Fibroblast of the conjunctiva (primary cell): Measurements from ENCODE around the gene SPO11.
"Not testable (repeated sequence)": the region's sequence is repeated elsewhere in the genome, so short reads cannot be mapped to it uniquely, and the experiment has no call there.

ENCODE experiments used
- DNase-seq: peaks from one replicate; pipeline ENCODE4 v3.0.0-alpha.2; 2010; ENCODE audit warnings: low read depth

Gene SPO11

GRCh38 chr20:57341663-57342062, 12.1 kb downstream of the SPO11 start:
- DNase-seq: no peak

- no peak for DNase-seq
Observed at GRCh38 chr20:57342829-57343228, 13.2 kb downstream of the SPO11 start.

GRCh38 chr20:57346477-57346876, 16.9 kb downstream of the SPO11 start:
- peak; percentile 39 for DNase-seq

GRCh38 chr20:57347393-57347792, 17.8 kb downstream of the SPO11 start:
- no peak for DNase-seq

GRCh38 chr20:57348200-57348921, 18.8 kb downstream of the SPO11 start:
- not testable (repeated sequence) for DNase-seq

GRCh38 chr20:57348922-57349574, 19.4 kb downstream of the SPO11 start:
- not testable (repeated sequence) for DNase-seq

GRCh38 chr20:57350081-57350710, 20.6 kb downstream of the SPO11 start:
- no peak for DNase-seq

- not testable (repeated sequence) for DNase-seq
Observed at GRCh38 chr20:57350726-57351041, 21.1 kb downstream of the SPO11 start.

- DNase-seq: peak; percentile 84
Observed at GRCh38 chr20:57351042-57351783, 21.6 kb downstream of the SPO11 start, which contains the start of gene RAE1. Gene RAE1, plus strand, starts transcription at chr20:57351255. Its CDS starts 2,784 bp downstream, at chr20:57354039.

- DNase-seq: no peak
Observed at GRCh38 chr20:57352305-57352704, 22.7 kb downstream of the SPO11 start.

GRCh38 chr20:57353351-57353750, 23.7 kb downstream of the SPO11 start:
- DNase-seq: no peak

GRCh38 chr20:57361517-57361916, 31.9 kb downstream of the SPO11 start:
- DNase-seq: peak; percentile 54

GRCh38 chr20:57364451-57364850, 34.8 kb downstream of the SPO11 start:
- DNase-seq: no peak

- DNase-seq: no peak
Observed at GRCh38 chr20:57369596-57369995, 40.0 kb downstream of the SPO11 start.

- no peak for DNase-seq
Observed at GRCh38 chr20:57370316-57370715, 40.7 kb downstream of the SPO11 start.

- DNase-seq: no peak
Observed at GRCh38 chr20:57371363-57371762, 41.8 kb downstream of the SPO11 start.

GRCh38 chr20:57372157-57372556, 42.6 kb downstream of the SPO11 start:
- DNase-seq: no peak

GRCh38 chr20:57372581-57373350, 43.2 kb downstream of the SPO11 start:
- no peak for DNase-seq

GRCh38 chr20:57374343-57374930, 44.8 kb downstream of the SPO11 start:
- no peak for DNase-seq

- DNase-seq: no peak
Observed at GRCh38 chr20:57374931-57375651, 45.5 kb downstream of the SPO11 start.
